ENCODE data around the gene HOXD9.

Gene HOXD9

DNA sequence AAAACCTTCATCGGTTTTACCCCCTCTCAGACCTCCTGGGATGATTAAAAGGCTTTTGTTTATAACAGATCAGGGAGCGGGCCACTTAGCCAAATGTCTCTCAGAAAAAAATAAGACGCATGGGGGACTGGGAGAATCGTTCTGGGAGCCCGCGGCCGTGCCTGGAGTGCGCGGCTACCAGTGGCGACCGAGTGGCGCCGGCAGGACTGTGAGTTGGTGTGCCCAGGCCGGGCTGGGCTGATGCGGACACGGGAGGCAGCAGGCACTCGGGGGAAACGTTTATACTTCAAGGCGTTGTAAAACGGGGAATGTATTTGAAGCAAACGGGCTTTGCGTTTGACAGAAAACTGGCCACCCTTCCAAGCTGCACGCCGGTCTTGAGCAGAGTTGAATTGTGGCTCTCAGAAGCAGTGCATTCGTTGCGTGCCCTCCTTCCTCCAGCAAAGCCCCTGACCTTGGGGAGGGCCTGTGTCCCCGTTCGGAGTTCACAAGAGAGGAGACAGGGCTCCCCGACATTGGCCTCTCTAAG, 10.6 kb upstream of the HOXD9 start:
- DNase-seq, result peak in 1 of 2 experiments; percentile 19

DNA sequence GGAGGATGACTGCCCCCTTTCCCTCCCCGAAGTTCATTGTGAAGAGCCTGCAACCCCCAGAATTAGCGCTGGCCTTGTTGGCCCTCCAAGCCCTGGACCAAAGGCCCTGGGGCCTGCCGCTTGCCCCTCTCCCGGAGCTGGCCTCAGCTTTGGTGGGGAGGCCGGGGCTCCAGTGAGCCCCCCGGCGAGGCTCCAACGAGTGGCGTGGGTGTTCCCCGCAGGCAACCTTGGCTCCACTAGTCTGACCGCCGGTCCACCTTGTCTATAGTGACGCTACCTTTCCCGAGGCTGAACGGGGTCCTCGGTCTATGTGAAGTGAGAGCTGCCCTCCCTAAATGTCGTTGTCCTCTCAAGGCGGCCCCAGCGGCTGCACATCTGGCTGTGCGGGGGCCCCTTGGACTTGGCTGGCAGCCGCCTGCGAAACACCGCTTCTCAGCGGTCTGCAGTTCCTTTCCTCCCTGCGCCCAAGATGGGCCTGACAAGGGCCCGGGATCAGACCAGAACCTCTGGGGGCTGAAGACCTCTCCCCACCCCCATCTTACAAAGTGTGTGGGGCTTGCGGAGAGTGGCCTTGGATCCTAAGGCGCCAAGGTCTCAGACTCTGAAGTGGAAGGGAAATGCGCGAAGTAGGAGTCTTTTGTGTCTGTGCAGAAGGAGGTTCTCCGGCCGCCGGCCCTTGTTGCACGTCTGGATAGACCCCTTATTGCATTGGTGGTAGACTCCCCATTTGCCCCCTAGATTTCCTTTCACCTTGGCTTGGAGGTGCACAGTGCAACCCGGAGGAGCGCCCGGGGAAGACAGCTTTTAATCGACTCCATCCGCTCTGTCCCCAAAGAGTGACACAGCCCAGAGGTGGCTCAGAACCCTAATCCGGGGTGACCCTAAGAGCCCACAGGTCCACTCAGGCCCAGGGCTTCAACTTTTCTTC, 9.9 kb upstream of the HOXD9 start:
- no peak for DNase-seq

DNA sequence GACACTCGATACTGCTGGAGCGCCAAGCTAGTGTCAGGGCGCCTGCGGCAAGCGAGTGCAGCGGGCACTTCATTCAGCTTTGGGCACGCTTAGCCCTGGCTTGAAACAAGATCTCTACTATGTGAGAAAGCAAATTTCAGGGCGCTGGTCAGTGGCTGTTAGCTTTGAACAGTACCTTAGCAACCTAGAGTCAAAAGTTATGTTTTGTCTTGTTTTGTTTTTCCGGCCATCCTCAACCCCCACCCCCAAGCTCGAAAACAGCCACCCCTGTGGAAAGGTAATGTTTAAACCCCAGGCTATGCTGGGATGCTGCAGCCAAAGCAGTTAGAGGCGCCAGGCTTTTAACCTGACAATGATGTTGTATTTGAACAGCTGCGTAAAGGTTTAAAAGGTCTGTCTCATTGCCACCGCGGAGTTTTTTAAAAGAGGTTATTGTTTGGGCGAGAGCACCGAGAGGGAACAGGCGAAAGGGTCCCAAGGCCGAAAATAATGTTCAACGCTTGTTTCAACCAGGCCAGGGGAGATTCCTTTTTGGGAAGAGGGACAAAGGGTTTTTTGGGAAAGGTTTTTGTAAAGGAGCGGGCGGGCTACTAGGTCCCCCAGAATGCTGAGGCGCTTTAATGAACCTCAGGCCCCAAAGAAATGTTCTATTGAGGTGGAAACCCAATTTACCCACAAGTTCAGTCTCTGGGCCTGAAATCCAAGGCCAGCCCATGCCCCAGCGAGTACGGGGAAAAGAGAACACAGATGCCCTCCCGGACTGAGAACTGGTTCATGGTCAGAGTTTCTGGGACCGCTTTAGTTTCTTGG, 8.2 kb upstream of the HOXD9 start:
- peak; percentile 83 to 95 for DNase-seq

DNA sequence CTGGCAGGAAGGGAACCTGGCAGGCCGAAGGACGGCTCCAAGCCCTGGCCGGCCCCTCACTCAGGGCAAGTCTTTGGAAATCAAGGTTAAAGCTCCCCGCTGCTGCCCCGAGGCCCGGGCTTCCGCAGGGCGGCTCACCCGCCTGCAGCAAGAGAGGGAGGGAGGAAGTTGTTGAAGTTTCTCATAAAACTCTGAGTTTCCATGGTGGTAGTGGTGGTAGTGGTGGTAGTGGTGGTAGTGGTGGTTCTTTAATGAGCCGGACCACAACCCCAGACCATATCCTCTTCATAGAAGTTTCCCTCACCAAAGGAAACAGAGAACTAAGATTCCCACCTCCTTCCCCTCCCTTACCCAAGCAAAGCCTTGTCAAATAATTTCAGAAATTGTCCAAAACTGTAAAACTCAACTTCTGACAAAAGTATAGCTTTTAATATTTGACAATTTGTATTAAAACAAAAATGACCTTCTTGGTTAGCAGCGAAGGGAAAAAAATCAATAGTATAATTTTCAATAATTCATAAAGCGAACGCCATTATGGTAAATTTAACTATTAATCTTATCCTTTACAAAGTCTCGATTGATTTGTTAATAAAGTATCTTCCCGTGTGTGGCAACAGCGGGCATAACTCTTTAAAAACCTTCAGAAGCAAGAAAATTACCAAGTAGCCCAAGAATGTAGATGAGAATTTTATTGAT, 7.4 kb upstream of the HOXD9 start:
- DNase-seq, result no peak

DNA sequence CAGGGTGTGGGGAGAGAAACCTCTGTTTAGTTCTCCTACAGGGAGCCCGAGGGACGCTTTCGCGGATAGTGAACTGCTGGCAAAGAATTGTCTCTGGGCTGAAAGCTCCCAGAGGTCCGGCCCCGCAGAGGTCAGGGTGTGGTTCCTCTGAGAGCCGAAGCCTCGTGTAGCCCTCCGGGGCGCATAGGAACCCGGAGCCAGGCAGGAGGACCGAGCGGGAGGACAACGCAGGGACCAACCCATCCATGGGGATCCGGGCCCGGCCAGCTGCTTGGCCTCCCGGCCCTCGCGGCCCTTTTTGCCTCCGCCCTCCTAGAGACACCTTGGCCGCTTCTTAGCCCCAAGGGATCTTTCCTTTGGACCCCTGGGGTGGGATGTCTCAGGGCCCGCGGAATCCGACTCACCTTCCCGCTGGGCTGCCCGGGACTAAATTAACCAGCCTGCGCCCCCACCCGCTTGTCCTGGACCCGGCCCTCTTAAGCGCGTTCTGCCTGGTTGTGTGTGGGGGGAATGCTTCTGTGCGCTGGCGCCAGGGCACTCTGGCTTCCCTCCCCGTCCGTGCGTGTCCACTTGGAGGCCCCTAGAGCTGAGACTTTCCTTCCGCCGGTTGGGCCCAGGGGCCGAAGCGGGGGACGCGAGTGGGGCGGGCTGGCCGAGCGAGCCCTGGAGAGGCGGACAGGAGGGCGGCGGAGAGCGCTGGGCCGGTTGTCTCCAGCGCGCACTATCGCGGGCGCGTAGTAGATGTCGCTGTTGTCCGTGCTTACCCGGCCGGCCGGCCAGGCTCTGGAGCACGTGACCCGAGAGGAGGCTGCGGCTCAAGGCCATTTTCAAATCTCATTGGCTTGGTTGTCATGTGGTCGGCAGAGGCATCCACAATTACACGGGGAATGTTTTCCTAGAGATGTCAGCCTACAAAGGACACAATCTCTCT, 6.4 kb upstream of the HOXD9 start, which contains the start of gene HOXD10:
Gene HOXD10 (plus strand): TSS at position 896 of the 931 bp plus-strand sequence. CDS start 56 bp downstream, outside the sequence.
- DNase-seq, result no peak

DNA sequence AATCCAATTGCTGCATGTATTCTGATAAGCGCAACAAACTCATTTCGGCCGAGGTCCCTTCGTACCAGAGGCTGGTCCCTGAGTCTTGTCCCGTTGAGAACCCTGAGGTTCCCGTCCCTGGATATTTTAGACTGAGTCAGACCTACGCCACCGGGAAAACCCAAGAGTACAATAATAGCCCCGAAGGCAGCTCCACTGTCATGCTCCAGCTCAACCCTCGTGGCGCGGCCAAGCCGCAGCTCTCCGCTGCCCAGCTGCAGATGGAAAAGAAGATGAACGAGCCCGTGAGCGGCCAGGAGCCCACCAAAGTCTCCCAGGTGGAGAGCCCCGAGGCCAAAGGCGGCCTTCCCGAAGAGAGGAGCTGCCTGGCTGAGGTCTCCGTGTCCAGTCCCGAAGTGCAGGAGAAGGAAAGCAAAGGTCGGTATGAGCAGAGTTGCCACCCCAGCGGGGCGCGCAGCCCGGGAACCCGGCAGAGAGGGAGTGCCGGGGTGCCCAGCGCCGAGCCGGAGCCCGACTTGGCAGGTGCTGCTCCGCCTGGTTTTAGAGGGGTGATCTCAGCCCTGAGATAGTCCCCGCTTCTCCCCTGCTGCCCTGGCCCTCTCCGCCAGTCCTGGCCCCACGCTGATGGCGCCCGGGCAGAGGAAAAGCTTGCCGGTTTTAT, 5.2 kb upstream of the HOXD9 start:
- no peak for DNase-seq

DNA sequence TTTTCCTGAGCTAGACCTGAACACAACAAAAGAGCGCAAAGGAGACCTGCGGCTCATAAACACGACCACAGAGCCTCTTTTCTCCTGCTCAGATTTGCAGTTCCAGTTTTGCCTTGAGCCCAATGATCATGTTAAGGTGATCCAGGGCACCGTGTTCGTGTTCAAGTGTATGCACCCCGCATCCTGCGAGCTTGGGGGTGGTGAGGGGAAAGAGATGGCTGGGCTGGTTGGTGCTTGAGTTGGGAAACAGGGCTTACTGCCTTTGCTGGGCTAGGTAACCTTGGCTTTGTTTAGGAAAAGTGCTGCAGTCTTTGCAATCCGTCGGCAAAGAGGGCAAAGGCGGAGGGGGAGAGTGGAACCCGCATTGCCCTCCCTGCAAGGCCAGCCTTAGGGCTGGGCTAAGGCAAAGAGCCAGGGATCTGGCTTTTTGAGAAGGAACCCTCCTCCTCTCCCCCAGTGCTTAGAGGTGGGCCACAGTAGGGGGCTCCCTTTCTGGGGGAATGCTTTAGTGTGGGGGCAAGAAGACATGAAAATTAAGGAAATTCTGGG, 4.6 kb upstream of the HOXD9 start:
- DNase-seq, result no peak

DNA sequence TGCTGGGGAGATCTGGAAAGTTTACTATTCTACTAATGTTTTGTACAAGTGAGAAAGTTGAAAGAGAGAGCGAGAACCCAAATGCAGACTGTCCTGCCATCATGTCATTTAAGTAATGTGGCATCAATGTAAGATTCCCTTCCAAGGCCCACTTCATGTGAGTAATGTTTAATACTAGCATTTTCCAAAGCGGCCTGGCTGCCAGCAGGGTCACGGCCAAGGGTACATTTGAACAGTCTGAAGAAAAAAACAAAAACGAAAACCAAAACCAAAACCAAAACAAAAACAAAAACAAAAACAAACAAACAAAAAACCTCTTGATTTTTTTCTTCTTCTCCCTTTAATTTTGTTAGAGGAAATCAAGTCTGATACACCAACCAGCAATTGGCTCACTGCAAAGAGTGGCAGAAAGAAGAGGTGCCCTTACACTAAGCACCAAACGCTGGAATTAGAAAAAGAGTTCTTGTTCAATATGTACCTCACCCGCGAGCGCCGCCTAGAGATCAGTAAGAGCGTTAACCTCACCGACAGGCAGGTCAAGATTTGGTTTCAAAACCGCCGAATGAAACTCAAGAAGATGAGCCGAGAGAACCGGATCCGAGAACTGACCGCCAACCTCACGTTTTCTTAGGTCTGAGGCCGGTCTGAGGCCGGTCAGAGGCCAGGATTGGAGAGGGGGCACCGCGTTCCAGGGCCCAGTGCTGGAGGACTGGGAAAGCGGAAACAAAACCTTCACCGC, 3.7 kb upstream of the HOXD9 start:
- no peak for DNase-seq

DNA sequence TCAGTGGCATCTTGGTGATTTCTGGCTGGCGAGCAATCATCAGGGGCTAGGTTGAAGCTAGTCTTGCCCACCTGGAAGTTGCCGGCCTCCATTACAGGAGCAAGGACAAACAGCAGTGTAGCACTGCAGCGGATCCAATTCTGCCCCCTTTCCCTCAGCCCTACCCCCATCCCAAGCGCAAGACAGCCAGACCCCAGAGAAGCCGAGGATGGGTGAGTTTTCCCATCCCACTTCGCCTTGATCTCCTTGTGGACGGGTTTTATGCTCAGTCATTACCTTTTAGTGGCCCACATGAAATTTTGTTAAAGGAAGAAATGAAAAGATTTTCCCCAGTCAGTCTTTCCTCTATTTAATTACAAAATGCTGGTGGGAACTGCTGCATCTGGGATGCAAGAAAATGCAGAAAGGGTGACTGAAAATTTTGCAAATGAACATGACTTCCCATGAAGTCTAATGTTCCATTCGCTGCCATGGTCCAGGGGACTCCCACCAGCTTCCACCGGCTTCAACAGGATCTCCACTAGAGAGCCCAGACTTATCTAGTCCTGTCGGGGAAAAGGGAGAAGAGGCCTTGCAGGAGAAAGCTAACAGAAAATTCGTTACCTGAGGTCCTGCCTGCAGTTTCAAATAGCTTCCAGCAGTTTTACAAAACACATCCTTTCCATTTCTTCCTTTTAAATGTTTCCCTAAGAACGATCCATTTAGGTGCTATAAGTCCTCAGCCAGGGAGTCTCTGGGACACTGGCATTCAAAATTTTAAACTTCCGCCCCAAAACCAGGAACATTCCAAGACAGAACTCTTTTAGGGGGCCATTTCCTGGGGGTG, 1.9 kb upstream of the HOXD9 start:
- DNase-seq, result no peak

DNA sequence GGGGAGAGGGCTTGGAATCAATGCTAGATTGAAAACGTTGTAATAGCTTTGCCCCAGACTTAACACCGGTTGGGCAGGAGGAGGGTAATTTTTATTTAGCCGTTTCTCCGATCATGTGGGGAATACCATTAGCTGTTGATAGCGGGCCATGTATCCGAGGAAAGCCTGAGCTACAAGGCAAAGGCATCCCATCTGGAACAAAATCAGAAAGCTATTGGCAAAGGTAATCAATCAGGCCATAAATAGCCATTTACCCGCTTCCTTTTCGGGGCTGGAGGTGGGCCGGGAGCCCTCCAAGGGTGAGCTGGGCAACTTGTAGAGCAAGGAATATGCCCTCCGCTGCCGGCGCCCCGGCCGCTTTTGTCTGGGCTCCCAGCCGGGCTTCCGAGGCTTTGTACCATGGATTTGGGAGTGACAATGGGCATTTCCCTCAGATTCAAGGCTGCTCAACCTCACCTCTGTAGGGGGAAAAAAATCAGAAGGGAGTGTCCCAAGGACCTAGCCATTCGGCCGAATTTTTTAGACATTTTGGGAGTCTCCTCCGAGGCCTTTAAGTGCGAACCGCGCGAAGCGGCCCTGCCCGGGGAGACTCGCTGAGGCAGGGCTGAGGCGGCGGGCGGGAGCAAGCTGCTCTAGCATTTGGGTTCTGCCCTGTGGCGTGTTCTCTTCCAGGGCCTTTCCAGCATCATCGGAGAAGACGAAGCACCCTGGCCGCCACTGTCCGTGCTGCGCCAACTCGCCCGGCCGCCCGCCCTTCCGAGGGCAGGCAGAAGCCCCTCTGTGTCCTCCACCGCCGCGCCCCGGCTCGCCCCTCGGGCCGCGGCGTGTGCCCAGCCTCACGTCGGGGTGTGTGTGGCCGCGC, 1.1 kb upstream of the HOXD9 start:
- DNase-seq, result no peak

DNA sequence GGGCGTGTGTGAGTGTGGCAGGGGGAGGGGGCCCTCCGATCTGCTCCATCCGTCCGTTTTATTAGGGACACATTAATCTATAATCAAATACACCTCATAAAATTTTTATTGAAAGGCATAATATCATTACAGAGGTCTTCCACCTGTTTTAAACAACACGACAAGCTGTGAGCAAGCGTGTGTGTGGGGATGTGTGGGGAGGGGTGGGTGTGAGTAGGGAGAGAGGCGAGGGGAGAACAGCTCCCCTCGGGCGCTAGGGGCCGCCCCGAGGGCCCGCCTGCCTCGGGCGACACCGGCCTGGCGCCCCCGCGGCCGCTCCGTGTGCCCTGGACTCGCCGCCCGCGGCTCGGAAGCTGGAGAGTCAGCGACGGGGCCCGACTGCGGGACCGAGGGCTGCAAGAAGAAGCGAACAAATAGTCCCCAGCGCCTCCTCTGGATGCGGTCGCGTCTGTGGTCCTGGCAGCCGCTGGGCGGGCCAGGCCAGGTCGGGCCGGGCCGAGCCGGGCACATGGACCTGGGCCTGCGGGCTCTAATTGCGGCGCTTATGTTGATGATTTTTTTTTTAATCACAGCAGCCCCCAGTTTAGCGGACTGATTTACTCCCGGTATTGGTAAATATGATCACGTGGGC, 352 bp upstream of the HOXD9 start:
- peak in 1 of 2 experiments; percentile 59 for DNase-seq

DNA sequence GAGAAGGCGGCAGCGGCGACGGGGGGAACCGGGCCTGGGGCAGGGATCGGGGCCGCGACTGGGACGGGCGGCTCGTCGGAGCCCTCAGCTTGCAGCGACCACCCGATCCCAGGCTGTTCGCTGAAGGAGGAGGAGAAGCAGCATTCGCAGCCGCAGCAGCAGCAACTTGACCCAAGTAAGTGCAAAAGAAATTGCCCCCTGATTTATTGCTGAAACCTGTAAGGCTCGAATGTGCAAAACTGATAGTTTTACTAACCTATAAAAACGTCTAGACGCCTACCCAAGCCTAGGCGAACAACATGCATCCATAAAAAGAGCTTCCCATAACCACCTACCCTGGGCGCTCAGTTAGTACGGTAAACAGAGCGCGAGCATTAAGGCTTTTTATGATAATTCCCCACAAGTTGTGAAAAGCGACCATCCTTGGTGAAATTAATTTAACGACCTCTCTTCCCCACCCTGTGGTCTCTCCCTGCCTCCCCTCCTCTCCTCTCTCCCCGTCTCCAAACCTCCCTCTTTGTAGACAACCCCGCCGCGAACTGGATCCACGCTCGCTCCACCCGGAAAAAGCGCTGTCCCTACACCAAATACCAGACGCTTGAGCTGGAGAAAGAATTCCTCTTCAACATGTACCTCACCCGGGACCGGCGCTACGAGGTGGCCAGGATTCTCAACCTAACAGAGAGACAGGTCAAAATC, 1.0 kb downstream of the HOXD9 start:
- no peak for DNase-seq

DNA sequence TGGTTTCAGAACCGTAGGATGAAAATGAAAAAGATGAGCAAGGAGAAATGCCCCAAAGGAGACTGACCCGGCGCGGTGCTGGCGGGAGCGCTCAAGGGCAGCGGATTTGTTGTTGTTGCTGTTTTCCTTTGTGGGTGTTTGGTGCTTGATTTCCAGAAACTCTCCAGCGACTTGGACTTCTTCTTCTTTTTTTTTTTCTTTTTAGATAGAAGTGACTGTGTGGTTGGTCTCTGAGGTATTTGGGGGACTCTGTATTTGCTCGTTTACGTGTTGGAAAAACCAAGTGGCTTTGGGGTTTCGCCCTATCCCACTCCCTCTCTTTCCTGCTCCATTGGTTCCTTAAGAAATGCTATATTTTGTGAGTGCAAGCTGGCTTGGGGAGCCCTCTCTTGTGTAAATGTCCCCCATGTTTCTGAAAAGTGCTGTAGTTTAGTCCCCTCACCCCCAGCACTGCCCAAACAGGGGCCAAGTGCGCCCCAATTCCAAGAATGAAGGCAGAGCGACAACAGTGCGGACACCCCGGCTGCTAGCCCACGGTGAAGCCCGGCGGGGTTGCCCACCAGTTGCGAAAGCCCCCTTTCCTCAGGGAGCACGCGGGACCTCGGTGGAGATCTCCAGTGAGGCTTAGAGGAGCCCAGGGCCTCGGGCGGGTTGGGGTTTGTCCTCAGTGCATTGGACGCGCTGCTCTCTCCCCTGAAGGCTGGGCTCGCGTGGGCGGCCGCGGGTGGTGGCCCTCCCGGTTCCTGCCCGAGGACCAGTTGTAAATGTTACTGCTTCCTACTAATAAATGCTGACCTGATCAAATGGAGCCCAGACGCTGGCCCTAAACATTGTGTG, 1.8 kb downstream of the HOXD9 start:
- DNase-seq, result no peak

DNA sequence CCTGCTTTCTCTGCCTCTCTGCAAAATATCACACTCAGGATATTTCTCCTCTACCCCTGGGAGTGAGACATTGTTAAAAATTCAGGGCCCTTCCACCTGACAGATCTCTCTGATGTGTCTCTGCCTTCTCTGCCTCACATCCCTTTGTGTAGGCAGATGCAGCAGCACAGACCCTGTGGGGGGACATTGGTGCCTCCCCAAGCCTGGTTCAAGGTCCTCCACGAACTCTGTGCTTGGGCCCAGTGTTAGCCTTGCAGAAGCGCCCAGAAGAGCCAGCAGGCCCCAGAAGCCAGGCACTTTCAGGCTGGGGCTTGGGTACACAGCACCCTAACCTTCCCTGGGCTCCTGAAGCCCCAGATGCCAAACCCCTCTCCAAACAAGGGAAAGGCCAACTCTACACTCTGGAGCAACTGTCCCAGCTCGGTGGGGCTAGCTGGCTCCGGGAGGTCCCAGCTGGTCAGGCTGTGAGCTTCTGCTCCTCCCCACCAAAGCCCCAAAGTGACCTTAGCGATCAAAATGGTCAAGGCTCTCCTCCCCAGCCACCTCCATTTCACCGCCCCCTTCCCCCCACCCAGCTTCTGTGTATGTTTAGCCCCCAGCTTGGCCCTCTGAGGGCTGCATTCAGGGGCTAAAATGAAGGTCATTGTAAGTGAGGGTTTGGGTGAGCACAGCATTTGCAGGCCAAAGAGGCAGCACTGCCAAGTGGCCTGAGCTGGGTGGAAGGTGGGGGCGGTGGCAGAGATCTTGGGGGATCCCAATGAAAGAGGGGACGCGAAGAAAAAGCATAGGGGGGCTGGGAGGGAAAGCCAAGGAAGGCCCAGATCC, 2.6 kb downstream of the HOXD9 start:
- no peak for DNase-seq

DNA sequence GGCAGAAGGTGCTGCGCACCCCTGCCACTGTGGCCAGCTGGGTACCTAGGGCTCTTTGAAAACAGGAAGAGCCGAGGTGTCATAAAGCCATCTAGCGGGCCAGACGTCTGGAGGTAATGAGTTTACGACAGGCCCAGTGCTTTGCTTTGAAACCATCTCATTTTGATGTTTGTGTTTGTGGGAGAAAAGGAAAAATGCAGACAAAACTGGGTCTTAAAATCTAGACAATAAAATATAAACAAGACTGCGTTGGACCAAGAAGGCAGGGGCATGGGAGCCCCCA, 3.2 kb downstream of the HOXD9 start:
- DNase-seq, result no peak

All from NCI-H2081 (cell line).